Right renal pelvis (tissue), 4 donors: Measurements from ENCODE around the gene TNS3. TPM values are rescaled to one million over a fixed set of nuclear protein-coding genes. Genes with fewer than 3 reads are reported as not detected.

Source experiments
- DNase-seq, 4 donors: peaks; one replicate each; pipeline ENCODE4 v3.0.0-alpha.2; 2013; ENCODE audit warnings: low read depth in 4 of 4, low spot score in 3 of 4, missing footprints in 1 of 4
- polyA plus RNA-seq, 4 donors: library from polyadenylated mRNA; unstranded; fragments of 120-200 nt; gene quantifications; one replicate each; pipeline ENCODE4 v1.2.1, GENCODE V29; 2013; ENCODE audit not compliant: insufficient read length in 4 of 4

Gene TNS3
- polyA plus RNA-seq, 4 donors: 89.1 to 97.5 (median 91.1) TPM

DNA sequence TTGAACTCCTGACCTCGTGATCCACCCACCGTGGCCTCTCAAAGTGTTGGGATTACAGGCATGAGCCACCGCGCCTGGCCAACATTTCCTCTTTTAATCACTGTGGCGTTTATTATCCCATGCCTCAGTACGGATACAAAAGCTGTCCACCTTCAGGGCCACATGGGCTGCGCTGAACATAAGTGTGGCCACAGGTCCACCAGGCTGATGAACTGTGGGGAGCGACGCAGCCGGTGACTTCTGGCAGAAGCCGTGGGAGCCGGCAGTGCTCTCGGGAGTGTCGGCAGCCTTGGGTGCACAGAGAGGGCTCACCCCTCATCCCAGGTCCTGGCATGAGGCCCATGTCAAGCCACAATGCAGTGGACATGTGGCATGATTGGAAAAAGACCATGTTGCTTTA is 223.6 kb downstream of the TNS3 start:
- DNase-seq: no peak

DNA sequence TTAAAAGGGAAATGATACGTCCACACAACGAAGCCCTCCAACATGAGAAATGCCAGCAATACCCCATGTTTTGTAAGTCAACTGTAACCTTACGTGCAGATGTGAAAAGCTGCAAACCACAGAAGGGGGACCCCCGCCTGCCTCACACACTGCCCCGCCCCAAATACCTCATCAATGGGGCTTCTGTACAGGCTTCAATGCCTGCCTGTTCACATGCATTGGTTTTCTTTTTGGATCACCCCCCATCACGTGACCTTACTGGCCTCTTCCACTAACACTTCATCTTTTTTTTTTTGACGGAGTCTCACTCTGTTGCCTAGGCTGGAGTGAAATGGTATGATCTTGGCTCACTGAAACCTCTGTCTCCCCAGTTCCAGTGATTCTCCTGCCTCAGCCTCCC is 224.0 kb downstream of the TNS3 start:
- DNase-seq: no peak

DNA sequence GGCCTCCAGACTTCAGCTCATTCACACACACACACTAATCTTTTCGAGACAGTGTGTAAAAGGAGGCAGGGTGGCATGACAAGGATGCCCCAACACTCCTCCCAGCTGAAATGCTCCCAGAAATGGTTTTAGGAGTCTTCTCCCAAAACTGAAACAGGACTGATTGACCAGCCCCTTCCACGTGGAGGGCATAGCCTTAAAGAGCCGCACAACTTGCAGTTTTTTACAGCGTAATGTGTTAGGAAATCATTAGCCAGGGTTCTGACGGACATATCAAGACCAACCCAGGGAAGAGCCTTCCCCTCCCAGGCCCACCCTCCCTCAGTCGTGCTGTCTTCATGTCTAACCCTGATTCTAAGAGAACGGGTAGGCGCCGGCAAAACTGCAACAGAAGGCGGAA is 224.6 kb downstream of the TNS3 start:
- no peak for DNase-seq

DNA sequence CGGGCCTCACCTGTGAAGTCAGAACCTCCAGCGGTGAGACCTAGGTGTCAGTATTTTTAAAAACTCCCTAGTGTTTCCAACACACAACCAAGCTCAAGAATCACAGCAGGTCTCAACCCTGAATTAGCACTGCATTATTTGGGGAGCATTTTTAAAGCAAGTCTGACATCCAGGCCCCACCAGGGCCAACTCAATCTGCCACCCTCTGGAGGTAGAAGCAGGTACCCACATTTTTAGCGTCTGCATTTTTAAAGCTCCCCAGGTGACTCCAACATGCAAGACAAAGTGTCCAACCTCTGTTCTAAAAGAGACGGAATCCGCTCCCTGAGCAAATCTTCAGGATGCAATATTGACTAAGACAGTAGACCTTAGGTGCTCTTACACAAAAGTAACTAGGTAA is 225.7 kb downstream of the TNS3 start:
- DNase-seq: no peak

DNA sequence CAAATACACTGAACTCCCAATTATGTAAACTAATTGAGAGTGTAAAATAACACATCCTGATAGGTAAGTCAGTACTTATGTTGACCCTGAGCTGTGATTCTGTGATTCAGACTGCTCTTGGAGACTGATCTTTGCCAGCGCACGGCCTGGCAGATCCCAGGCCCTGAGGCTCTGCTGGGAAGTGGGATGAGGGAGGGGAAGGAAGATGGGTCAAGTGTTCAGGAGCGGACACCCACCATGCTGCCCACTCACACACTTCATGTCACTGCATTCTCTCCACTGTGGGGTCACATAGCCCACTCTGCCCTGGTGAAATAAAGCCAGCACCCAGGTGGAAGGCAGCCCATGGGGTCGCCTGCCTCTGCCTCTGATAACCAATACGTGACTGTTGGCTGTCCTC is 226.2 kb downstream of the TNS3 start:
- no peak for DNase-seq

DNA sequence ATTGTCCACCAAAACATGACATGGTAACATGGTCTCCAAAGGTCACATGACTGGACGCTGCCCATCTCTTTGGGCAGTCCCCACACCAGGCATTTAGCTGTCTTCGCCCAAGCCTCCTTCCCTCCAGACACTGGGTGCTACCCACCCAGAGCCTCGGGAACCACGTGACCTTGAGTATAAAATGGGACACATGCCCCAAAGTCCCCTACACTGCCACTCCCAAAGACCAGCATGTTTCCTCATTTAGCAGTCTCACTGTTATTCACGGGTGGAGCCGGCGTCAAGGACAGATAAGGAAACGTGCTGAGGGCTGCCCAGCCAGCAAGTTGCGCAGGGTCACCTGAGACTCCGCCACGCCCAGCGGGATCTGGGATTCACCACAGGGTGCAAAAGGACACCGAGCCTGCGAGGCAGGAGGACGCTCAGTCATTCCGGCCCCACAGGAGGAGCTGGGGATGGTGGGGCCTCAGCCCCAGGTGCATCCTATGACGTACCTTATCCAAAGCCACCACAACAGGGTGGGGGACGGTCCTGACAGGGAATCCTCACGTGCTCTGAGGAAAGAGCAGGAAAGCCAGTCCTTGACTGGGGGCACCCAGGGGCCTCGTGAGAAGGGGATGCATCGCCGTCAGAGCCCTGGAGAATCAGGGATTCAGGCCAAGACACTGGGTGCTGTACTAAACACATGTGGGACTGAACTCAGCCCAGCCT is 226.9 kb downstream of the TNS3 start:
- no peak for DNase-seq

DNA sequence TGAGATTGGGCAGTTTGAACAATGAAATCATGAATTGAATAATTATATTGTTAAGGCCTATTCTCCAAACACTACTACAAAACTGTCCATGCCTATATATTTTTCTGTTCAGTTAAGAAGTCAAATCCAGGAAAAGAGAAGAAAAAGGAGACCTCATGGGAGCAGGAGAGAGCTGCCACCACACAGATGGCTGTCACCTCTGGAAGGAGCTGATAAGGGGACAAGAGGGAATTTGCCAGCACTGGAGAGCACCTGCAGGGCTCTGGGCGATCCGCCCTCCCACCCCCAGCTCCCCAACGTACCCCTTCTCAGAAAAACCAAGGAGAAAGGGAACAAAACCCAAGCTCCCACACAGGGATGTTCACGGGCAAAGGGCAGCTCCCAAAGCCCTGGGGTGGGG is 227.8 kb downstream of the TNS3 start:
- no peak for DNase-seq

DNA sequence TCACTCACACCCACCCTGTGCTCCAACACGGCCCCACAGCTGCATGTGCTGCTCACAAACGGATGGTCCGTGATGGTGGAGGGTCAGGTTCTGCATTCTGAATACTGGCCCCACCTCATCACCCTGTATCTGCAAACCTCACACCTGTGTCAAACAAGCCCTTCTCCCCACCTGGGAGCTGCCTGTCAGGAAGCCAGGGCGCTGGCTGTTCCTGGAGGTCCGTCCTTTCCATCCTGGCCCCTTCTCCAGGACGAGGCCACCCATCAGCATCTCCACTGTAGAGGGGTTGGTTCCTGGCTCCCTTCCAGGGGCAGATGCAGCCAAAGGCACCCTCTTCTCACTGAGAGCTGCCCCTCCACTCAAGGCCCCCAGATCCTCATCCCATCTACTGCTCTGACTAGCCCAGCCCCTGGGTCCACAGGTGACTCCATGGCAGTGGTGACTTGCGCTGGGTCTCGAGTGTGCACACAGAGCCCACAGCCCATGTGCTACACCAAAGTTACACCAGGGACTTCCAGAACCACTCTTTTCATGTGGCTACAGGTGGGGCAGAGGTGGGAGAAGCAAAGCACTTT is 229.4 kb downstream of the TNS3 start:
- DNase-seq: no peak

DNA sequence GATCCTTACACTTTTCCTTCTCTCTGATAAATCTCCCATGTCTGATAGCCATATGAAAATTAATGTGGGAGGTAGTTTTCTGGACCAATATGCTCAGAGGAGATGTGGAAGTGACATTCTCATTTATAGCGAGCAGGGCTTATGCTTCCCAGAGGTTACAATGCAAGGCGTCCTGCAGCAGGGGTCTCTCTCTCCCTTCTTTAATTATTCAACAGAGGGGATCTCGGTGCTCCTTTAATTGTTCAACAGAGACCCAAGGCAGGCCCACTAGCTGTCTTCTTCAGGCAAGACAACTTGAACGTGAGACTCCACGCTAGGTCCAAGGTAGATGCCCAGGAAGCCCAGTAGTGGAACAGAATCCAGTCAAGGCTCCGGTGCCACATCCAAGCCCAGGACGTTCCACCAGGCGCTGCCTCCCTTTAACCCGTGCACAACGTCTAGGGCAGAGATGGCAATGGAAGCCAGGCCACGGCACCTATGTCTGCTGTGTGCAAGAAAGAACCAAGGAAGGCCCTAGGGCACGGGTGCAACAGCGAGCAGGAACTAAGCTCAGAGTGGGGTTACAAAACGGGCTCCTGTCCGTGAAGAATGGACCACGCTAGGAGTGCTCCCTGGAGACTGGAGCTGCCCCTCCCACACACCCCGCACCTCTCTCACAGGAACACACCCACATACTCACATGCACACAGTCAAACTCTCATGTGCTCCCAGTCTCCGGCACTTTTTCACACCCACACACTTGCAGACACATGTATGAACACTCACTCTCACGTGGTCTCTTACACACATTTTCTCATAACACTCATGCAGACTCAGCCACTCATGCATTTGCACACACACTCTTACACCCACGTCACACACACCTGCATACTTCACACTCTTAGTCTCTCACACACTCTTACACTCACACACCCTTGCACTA is 230.4 kb downstream of the TNS3 start:
- no peak for DNase-seq

DNA sequence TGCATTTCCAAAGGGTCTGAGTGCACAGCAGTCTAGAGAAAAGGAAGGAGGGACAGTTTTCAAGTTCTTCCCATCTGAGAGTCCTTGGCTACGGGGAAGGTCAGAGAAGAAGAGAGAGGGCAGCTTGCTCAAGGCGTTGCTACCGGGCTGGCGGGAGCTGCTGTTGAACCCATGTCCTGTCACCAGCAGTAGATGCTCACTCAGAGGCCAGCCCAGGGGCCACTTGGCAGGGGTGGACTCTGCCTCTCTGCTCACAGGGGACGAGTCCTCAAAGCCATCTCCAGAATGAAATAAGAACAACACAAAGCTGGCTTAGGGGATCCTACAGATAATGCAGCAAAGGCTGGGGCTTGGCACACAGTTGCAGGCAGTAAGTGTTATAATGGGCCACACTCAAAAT is 231.5 kb downstream of the TNS3 start:
- DNase-seq: no peak

DNA sequence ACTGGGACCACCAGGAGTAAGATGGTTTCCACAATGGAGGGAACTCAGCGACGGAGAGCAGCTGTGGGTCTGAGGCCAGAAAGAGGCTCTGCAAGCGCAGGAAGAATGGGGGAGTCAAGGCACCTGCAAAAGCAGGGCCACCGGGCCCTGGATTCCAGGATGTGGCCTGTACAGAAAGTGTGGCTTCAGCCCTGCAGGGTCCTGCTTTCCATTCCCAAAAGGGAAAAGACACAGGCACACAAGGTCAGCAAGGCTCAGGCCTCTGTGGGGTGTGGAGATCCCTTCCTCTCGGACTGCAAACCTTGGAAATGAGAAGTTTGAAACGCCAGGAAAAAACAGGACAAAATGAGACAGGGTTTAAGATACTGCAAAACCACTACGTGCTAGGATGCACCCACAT is 232.5 kb downstream of the TNS3 start:
- no peak for DNase-seq

DNA sequence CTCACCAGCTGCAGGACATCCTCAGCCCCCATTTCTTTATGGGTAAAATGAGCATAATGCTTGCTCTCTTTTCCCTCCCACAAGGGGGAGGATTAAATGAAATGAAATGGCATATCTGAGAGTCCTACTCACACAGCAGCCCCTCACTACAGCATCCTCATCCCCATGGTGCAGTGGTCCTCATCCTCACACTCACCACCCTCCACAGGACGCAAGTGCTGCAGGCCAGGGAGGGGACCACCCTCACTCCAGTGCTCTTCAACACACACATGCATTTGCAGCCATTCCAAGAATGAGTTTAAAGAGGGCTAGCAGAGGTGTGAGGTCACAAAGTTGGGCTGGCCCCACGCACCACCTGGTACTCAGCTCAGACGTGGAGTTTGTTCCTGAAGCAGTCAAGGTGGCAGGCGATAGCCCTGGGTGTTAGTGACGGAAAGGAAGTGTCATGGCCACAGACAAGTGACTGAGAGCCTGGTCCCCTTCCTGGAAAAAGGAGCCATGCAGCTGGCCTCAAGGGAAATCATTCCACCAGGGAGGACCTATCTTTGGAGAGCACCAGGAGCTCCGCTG is 234.0 kb downstream of the TNS3 start:
- no peak for DNase-seq

DNA sequence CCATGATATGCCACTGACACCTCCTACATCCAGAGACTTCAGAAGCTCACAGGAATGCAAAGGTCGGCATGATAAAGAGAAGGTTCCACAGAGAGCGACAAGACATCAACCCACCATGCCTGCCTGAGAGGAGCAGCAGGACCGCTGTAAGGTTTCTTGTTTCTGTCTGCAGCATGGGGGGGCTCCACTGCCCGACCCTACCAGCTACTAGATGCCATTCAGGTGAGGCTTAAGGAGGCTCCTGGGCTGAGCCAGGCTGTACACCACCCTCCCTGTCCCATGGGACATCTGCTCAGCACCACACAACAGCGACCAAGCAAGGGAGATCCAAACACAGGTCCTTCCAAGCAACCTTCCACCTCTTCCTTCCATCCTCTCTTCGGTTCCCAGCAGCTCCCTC is 234.6 kb downstream of the TNS3 start:
- no peak for DNase-seq

DNA sequence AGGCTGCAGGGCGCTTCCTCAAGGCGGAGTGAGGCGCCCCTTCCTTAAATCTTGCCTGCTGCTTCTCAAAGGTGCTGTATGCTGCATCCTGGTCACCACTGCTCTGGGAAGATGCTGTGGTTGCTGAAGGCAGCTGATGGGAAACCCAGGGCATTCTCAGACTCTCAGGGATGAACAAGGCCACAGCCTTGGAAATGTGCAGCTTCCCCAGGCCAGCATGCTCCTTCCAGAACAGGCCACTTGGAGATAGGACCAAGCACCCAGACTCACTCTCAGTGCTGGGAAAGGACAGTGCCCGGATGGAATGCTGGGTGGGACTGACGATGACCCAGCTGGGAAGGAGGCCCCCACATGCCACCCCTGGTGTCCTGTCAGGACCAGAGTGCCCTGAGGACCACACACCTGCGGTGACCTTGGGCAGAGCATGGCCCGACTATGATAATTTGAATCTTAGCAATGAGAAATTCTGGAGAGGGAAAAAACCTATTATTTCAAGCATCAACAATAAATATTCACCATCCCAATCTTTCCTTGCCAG is 235.5 kb downstream of the TNS3 start:
- DNase-seq: no peak

DNA sequence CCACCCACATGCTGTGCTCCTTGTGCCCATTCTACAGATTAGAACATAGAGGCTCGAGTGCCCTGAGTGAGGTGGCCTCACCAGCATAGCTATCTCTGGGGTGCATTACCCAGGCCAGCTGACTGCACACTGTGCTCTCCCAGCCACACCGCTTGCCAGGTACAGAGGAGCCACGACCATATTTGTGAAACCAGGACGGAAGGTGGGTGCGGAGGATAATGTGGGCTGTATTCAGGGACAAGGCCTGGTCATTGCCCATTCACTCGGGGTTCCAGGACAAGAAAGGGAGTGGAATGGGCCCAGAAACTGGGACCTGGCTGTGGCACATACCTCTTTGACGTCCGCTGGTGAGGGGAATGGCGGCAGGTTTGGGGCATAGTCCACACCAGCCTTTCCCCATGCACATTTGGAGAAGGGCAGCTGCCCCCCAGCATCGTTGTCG is 236.0 kb downstream of the TNS3 start:
- no peak for DNase-seq

DNA sequence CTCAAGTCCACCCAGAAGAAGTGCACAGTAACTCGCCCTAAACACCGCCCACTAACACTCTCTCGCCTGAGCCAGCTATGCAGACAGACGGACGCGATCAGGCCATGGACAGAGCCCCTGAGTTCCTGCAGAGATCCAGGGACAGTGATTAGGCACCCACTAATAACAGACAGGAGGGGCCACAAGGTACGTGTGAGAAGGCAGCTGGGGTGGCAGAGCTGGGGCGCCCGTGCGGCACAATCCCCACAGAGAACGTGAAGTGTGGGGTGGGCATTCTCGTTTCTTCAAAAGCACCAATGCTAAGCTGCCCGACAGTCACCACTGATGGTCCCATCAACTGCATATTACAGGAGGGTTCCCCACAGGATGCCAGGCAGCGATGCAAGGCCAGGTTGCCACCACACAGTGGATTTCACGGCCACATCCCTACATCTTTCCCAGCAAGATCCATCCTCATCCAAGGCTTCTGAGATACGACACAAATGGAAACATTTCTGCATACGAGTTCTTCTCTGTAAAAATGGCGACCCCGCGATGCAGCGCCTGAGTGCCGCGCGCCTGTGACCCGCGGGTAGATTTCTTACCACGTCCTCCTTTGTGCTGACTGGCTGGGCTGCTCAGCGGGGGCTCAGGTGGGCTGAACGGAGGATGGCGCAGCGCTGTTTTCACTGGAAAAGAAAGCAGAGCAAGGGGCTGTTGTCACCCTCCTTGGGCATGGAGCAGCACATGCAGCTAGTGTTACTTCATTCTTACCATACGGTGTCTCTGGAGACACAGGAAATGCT is 237.5 kb downstream of the TNS3 start:
- DNase-seq: no peak

DNA sequence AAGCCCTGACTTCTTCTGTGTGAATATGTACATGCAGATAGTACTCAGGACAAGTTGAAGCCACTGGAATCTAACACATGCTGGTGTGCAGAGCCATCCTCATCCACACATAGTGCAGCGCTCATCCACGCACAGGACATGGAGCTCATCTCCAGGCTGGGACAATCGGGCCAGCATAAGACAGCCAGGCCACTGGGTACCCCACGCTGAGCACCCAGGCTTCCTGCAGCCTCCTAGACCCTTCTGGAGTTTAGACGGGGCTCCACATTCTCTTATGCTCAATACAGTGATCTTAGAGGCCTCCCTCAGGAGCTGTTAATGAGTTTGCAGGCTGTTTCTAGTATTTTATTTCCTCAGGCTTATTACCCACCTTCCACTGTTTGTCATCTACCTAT is 238.9 kb downstream of the TNS3 start:
- DNase-seq: no peak

DNA sequence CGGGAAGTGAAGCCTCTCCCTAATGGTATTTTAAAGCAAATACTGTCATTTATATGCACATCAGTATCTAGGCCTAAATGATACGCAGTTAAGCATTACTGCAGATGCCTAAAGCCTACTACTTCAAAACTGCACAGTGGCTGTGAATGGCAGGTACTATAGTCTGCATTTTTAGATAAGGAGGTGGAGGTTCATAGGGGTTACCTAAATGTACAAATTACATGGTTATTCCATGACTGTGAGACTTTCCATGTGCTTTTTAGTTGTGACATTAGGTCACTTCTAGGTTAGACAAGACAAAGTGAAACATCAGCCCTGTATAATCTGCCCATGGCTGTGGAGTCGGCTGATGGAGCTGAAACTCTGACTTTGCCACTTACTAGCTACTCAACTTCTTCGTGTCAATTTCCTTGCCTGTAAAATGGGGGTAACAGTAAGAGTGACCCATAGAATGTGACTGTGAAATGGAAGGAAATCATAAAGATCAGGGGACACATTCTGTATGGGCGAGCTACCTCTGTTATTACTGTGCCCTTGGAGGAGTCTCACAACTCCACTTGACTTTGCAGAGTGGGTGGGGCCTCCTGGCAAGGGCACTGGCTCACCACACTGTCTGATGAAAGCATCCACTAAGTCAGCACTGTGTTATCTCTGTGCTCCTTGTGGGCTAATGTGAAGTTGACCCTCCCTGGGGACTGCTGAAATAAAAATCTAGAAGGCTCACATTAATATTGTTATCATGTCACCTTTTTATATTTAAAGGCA is 239.4 kb downstream of the TNS3 start:
- no peak for DNase-seq

DNA sequence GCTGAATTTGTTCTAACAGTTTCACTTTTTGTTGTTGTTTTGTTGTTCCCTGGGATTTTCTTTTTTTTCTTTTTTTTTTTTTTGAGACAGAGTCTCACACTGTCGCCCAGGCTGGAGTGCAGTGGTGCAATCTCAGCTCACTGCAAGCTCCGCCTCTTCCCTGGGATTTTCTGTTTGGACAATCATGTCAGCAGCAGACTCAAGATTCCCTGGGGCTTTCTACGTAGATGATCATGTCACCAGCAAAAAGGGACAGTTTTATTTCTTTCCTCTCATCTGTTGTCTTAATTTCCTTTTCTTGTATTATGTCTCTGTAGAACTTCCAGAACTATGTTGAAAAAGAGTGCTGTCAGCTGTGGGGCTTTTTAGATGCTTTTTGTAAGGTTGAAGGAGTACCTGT is 241.4 kb downstream of the TNS3 start:
- DNase-seq: no peak

DNA sequence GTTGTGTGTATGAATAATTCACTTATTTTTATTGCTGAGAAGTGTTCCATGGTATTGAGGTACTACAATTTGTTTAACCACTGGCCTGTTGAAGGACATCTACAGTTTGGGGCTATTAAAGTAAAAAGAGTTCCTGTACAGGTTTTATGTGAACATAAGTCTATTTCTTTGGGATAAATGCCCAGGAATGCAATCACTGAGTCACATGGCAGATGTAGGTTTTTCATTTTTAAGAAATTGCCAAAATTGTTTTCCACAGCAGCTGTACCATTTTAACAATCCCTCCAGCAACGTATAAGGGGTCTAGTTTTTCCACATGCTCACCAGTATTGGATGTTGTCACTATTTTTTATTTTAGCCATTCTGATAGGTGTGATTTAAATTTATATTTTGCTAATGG is 243.9 kb downstream of the TNS3 start:
- DNase-seq: no peak
